Mucosa of gallbladder (tissue), 1 donor: Measurements from ENCODE around the gene ARHGEF16. TPM values are rescaled to one million over a fixed set of nuclear protein-coding genes. Genes with fewer than 3 reads are reported as not detected.
A peak's percentile ranks its signal among the peaks of the same experiment; 100 is the strongest.

Experiments
- DNase-seq: peaks from one replicate; pipeline ENCODE4 v3.0.0-alpha.2; 2020; ENCODE audit warnings: low spot score
- total RNA-seq: library from RNA; stranded (reverse); gene quantifications from one replicate; pipeline ENCODE4 v1.2.1, GENCODE V29; 2021
- donor health status: DM: no; HTN: no; CAD: no.

ARHGEF16 gene
- 81.4 TPM for total RNA-seq

GRCh38 chr1:3453891-3454810, at the start of gene ARHGEF16:
Gene ARHGEF16 (plus strand): TSS chr1:3454665. CDS start chr1:3463085, 8,420 bp downstream.
- peak; percentile 86 for DNase-seq

DNA sequence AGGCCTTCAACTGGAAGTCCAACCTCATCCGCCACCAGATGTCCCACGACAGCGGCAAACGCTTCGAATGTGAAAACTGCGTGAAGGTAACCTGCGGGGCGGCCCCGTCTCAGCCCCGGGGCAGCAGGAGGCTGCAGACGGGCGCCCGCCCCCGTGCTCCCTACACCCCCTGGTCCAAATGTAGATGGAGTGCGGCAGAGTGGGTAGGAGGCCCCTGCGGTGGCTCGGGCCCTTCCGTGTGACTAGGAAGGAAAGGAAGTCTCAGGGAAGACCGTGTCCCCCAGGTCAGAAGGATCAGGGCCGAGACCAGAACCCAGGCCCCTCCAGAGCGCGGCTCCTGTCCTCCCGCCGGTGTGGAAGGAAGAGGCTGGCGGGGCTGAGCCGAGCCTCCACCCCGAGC, 49.7 kb upstream of the ARHGEF16 start:
- no peak for DNase-seq

DNA sequence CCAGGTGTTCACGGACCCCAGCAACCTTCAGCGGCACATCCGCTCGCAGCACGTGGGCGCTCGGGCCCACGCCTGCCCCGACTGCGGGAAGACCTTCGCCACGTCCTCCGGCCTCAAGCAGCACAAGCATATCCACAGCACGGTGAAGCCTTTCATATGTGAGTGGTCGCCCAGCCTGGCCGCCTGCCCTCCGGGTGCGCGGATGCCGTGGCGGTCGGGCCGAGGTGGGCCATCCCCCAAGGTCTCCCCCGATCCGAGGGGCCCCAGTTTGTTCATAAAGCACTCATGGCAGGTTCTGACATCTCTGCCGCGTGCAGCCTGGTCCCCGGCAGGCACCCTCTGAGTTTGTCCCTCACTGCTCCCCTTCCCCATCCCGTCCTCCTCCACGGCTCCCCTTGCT, 49.0 kb upstream of the ARHGEF16 start:
- no peak for DNase-seq

DNA sequence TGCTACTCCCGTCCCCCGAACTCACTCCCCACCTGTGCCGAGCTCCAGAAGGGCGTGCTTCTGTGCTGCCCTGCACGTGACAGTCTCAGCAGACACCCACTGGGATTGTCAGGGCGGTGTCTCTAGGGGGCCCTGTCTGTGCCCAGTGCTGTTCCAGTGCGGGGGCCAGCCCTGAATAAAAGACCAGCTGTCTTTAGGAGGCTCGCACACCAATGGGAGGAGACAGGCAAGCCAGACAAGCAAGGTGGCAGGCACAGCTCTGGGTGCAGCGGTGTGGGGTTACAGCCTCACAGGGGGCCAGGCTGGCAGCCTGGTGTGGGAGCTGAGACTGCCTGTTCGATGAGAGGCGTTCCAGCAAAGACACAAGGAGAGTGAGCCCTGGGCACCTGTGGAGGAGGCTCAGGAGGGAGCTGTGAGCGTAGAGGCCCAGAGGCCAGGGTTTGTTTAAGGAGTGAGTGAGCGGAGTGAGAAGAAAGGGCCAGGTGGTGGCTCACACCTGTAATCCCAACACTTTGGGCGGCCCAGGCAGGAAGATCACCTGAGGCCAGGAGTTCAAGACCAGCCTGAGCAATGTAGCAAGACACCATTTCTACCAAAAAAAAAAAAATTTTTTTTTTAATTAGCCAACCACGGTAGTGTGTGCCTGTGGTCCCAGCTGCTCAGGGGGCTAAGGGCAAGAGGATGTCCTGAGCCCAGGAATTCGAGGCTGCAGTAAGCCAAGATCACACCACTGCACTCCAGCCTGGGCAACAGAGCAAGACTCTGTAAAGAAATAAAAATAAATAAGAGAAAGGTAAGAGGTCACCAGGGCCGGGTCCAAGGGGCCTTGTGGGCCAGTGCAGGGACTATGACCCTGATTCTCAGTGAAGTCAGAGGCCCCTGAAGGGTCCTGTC, 48.2 kb upstream of the ARHGEF16 start:
- no peak for DNase-seq

DNA sequence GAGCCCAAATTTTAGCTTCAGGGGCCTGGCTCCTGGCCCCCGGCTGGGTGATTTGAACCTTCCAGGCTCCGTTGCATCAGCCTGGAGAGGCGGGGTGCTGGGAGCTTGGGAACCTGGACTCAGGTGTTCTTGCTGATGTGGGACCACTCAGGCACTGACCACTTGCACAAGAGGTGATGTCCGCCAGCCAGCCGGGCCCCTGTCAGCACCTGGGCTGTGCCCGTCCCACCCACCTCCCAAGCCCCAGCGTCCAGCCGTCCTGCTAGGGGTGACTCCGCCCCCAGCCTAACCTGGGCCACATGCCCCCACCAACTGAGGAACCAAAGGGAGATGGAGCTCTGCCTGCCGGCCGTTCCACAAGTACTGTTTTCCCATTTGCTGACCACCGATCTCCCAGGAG, 47.4 kb upstream of the ARHGEF16 start:
- DNase-seq: no peak

DNA sequence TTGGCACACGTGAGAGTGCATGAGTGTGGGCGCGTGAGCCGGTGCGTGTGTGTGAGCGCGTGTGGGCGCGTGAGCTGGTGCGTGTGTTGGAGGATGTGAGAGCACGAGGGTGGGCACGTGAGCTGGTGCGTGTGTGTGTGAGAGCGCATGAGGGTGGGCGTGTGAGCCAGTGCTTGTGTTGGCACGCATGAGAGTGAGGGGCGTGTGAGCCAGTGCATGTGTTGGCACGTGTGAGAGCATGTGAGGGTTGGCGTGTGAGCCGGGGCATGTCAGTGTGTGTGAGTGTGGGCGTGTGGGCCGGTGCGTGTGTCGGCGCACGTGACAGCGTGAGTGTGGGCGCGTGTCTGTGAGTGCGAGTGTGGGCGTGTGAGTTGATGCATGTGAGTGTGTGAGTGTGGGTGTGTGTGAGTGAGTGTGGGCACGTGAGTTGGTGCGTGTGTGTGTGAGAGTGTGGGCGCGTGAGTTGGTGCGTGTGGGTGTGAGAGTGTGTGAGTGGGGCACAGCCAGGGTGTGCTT, 45.7 kb upstream of the ARHGEF16 start:
- DNase-seq: no peak

GRCh38 chr1:3409366-3410141, 44.9 kb upstream of the ARHGEF16 start:
- DNase-seq: no peak

DNA sequence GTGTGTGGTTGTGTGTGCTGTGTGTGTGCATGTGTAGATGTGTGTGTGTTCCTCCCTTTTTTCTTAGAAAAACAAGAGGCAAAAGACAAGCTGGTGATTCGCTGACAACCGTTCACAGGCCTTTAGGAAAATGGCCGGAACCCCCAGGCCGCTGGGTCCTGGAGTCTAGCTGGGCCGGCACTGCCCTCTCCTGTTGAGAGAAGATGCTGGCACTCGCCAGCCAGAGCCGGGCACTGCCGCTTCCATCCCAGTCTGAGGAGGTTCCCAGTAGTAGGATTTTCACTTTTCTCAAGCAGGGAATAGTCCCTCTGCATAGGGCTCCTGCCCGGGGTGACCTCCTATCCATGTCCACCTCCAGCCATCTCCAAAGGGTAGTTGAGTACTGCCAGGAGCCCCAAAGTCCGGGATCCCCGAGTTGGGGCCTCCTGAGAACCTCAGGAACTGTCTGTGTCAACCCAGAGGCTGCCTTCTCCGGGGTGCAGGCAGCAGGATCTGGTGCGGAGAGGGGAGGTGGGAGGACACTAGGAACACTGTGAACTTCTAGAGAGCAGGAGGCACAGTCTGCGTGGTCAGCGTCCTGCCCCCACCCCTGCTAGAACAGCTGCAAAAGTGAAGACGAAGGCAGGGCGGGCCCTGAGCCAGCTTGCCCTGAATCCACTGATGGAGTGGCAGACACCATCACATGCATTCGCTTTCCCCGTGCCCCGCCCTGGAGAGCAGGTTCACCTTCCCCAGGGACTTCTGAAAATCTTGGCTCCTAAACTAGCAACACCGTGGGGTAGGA, 44.1 kb upstream of the ARHGEF16 start:
- DNase-seq: peak; percentile 43

DNA sequence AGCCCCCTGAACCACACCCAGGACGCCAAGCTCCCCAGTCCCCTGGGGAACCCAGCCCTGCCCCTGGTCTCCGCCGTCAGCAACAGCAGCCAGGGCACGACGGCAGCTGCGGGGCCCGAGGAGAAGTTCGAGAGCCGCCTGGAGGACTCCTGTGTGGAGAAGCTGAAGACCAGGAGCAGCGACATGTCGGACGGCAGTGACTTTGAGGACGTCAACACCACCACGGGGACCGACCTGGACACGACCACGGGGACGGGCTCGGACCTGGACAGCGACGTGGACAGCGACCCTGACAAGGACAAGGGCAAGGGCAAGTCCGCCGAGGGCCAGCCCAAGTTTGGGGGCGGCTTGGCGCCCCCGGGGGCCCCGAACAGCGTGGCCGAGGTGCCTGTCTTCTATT, 42.7 kb upstream of the ARHGEF16 start:
- DNase-seq: no peak

DNA sequence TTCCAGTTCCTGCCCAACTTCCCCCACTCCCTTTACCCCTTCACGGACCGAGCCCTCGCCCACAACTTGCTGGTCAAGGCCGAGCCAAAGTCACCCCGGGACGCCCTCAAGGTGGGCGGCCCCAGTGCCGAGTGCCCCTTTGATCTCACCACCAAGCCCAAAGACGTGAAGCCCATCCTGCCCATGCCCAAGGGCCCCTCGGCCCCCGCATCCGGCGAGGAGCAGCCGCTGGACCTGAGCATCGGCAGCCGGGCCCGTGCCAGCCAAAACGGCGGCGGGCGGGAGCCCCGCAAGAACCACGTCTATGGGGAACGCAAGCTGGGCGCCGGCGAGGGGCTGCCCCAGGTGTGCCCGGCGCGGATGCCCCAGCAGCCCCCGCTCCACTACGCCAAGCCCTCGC, 42.1 kb upstream of the ARHGEF16 start:
- DNase-seq: no peak

GRCh38 chr1:3413975-3414710, 40.3 kb upstream of the ARHGEF16 start:
- no peak for DNase-seq

GRCh38 chr1:3415260-3416090, 39.0 kb upstream of the ARHGEF16 start:
- DNase-seq: no peak

GRCh38 chr1:3417082-3417739, 37.3 kb upstream of the ARHGEF16 start:
- DNase-seq: peak; percentile 18

GRCh38 chr1:3417934-3418333, 36.5 kb upstream of the ARHGEF16 start:
- peak; percentile 42 for DNase-seq

GRCh38 chr1:3418600-3418999, 35.9 kb upstream of the ARHGEF16 start:
- DNase-seq: no peak

GRCh38 chr1:3419415-3420204, 34.9 kb upstream of the ARHGEF16 start:
- DNase-seq: peak; percentile 68

- no peak for DNase-seq
These were observed 34.1 kb upstream of the ARHGEF16 start for GRCh38 chr1:3420218-3420951.
